ENCODE data around the gene MYO16. TPM values are rescaled to one million over a fixed set of nuclear protein-coding genes. Genes with fewer than 3 reads are reported as not detected.

The MYO16 gene
- polyA plus RNA-seq, 1 donor from 2014 or later = 2.5 TPM

- Histone ChIP-seq H3K27ac (ENCODE audit: low read length) (no peak overlapping the region), H3K4me2 (ENCODE audit: low read length) (no peak overlapping the region), H2AFZ (ENCODE audit: low read depth, low read length) (no peak overlapping the region), H3K9ac (ENCODE audit: low read length) (no peak overlapping the region), H3K36me3 (ENCODE audit: insufficient read depth, low read length) (no peaks in the 10 kb centered on the region), H3F3A (ENCODE audit: insufficient read depth, low read length, poor library complexity, severe bottlenecking) (no peaks in the 10 kb centered on the region), H3K9me2 (ENCODE audit: insufficient read depth, low read length) (no peaks in the 10 kb centered on the region), H4K20me1 (ENCODE audit: insufficient read depth) (no peaks in the 10 kb centered on the region), H3K27me3 (ENCODE audit: insufficient read depth, low read depth, low read length) (no peaks in the 10 kb centered on the region), H3K9me3 (ENCODE audit: low read length) (no peaks in the 10 kb centered on the region), H3K79me2 (replicated peaks; ENCODE audit: insufficient read depth, low read length) (no peaks in the 10 kb centered on the region), H3K4me3 (ENCODE audit: low read length) (no peak overlapping the region)
- TF ChIP-seq EZH2 (IDR thresholded peaks at IDR 0.05; ENCODE audit: borderline replicate concordance, insufficient read depth, low read length, poor library complexity, severe bottlenecking) (no peak), EP300 (conservative IDR thresholded peaks at IDR 0.05; ENCODE audit: poor library complexity, severe bottlenecking) (no peak), RAD21 (conservative IDR thresholded peaks at IDR 0.05) (no peak), CTCF (IDR thresholded peaks at IDR 0.05; ENCODE audit: poor library complexity, severe bottlenecking) (no peak), TAF1 (IDR thresholded peaks at IDR 0.05; ENCODE audit: low read depth) (no peak), REST (IDR thresholded peaks at IDR 0.05; ENCODE audit: borderline replicate concordance) (no peak), SMC3 (conservative IDR thresholded peaks at IDR 0.05; ENCODE audit: poor library complexity) (no peak), MXI1 (conservative IDR thresholded peaks at IDR 0.05; ENCODE audit: poor library complexity, severe bottlenecking) (no peak), POLR2AphosphoS5 (IDR thresholded peaks at IDR 0.05) (no peak)
Observed at GRCh38 chr13:108624108-108624507, 5.3 kb upstream of the MYO16 start.

GRCh38 chr13:108624979-108625378, 4.4 kb upstream of the MYO16 start:
- no peak for TF ChIP-seq EZH2 (IDR thresholded peaks at IDR 0.05; ENCODE audit: borderline replicate concordance, insufficient read depth, low read length, poor library complexity, severe bottlenecking)
- no peak for TF ChIP-seq EP300 (conservative IDR thresholded peaks at IDR 0.05; ENCODE audit: poor library complexity, severe bottlenecking)
- no peak for TF ChIP-seq POLR2AphosphoS5 (IDR thresholded peaks at IDR 0.05)
- TF ChIP-seq RAD21 (conservative IDR thresholded peaks at IDR 0.05) = no peak
- no peak for TF ChIP-seq REST (IDR thresholded peaks at IDR 0.05; ENCODE audit: borderline replicate concordance)
- no peak for TF ChIP-seq CTCF (IDR thresholded peaks at IDR 0.05; ENCODE audit: poor library complexity, severe bottlenecking)
- no peak for TF ChIP-seq MXI1 (conservative IDR thresholded peaks at IDR 0.05; ENCODE audit: poor library complexity, severe bottlenecking)
- TF ChIP-seq TAF1 (IDR thresholded peaks at IDR 0.05; ENCODE audit: low read depth) = no peak
- no peak for TF ChIP-seq SMC3 (conservative IDR thresholded peaks at IDR 0.05; ENCODE audit: poor library complexity)
- Histone ChIP-seq H4K20me1 (ENCODE audit: insufficient read depth) (no peaks in the 10 kb centered on the region), H3F3A (ENCODE audit: insufficient read depth, low read length, poor library complexity, severe bottlenecking) (no peaks in the 10 kb centered on the region), H3K9me2 (ENCODE audit: insufficient read depth, low read length) (no peaks in the 10 kb centered on the region), H3K27ac (ENCODE audit: low read length) (no peak overlapping the region), H3K4me2 (ENCODE audit: low read length) (no peak overlapping the region), H3K9me3 (ENCODE audit: low read length) (no peaks in the 10 kb centered on the region), H3K27me3 (ENCODE audit: insufficient read depth, low read depth, low read length) (no peaks in the 10 kb centered on the region), H2AFZ (ENCODE audit: low read depth, low read length) (no peak overlapping the region), H3K4me3 (ENCODE audit: low read length) (no peak overlapping the region), H3K36me3 (ENCODE audit: insufficient read depth, low read length) (no peaks in the 10 kb centered on the region), H3K9ac (ENCODE audit: low read length) (no peak overlapping the region), H3K79me2 (replicated peaks; ENCODE audit: insufficient read depth, low read length) (no peaks in the 10 kb centered on the region)

Measured in neural cell (in vitro differentiated cells).